DND-41 (cell line): Measurements from ENCODE around the gene N4BP2.

Experiments used
- ATAC-seq: fragments of 200-7000 bp; cut with Tn5 transposase; 3 replicates; pipeline ENCODE4 v1.9.1; 2021; ENCODE audit warnings: low read depth; ENCODE audit not compliant: insufficient read depth
- DNase-seq: peaks from one replicate; pipeline ENCODE4 v3.0.0-alpha.2; 2020
- H2AFZ ChIP-seq: 2 replicates; pipeline ENCODE4 v1.6.0; 2012; ENCODE audit warnings: low read depth, low read length
- H3K27ac ChIP-seq: 2 replicates; pipeline ENCODE4 v1.5.1; 2012; ENCODE audit warnings: low read length, inconsistent platforms
- H3K27me3 ChIP-seq: fragments of 200-600 bp; sonication (generic); 2 replicates; pipeline ENCODE4 v1.6.0; 2012; ENCODE audit warnings: low read length, mild to moderate bottlenecking, inconsistent platforms; ENCODE audit not compliant: insufficient read depth, poor library complexity
- H3K36me3 ChIP-seq: 2 replicates; pipeline ENCODE4 v1.5.1; 2012; ENCODE audit warnings: low read length, inconsistent platforms; ENCODE audit not compliant: insufficient read depth
- H3K4me1 ChIP-seq: 2 replicates; pipeline ENCODE4 v1.5.1; 2012; ENCODE audit warnings: mild to moderate bottlenecking, low read length; ENCODE audit not compliant: insufficient read depth
- H3K4me2 ChIP-seq: 2 replicates; pipeline ENCODE4 v1.6.0; 2012; ENCODE audit warnings: mild to moderate bottlenecking, moderate library complexity, low read length, inconsistent platforms; ENCODE audit not compliant: insufficient read depth
- H3K4me3 ChIP-seq, 2 experiments: fragments of 200-600 bp in 1 of 2; shearing (Covaris generic) in 1 of 2; 2 replicates each; pipeline ENCODE4 v1.5.1; 2012 to 2016; ENCODE audit warnings: inconsistent platforms in 2 of 2, low read length in 2 of 2, mild to moderate bottlenecking in 2 of 2, low read depth in 1 of 2, moderate library complexity in 1 of 2
- H3K79me2 ChIP-seq: 2 replicates; pipeline ENCODE4 v1.6.0; 2012; ENCODE audit warnings: low read length, inconsistent platforms; ENCODE audit not compliant: insufficient read depth
- H3K9ac ChIP-seq: 2 replicates; pipeline ENCODE4 v1.6.0; 2012; ENCODE audit warnings: low read depth, mild to moderate bottlenecking, inconsistent platforms, low read length, moderate library complexity
- H3K9me3 ChIP-seq: 2 replicates; pipeline ENCODE4 v1.5.1; 2012; ENCODE audit warnings: low read length, moderate library complexity, mild to moderate bottlenecking, inconsistent platforms; ENCODE audit not compliant: insufficient read depth, severe bottlenecking
- H4K20me1 ChIP-seq: 2 replicates; pipeline ENCODE4 v1.6.0; 2012; ENCODE audit warnings: low read length; ENCODE audit not compliant: insufficient read depth
- EZH2 ChIP-seq: IDR thresholded peaks from 3 replicates; pipeline ENCODE4 v1.6.1; 2012; ENCODE audit warnings: borderline replicate concordance, low read depth, mild to moderate bottlenecking, moderate library complexity, low read length, inconsistent platforms; ENCODE audit not compliant: severe bottlenecking
- TF ChIP-seq, protein P1 (sequence below): IDR thresholded peaks from 2 replicates; pipeline ENCODE4 v1.5.1; 2012; ENCODE audit warnings: borderline replicate concordance, low read length, moderate library complexity, mild to moderate bottlenecking; ENCODE audit not compliant: poor library complexity, severe bottlenecking; ENCODE audit errors: extremely low read depth

Gene N4BP2

DNA sequence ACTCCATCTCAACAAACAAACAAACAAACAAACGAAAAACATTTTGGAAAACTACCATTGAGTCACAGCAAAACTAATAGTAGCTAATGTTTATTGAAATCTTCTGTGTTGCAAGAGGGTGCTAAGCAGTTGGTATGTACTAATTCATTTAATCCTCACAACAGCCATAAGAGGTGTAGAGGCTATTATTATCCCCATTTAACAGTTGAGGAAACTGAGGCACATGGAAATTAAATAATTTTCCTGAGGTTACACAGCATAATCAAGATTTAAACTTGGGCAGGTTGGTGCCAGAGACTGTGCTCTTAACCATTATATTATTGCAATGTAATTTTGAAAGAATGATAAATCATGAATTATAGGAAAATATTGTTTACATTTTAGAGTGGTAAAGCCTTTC lies 122.7 kb downstream of the N4BP2 start:
- no peak for DNase-seq
- Histone ChIP-seq H3K27me3 (no peaks in the 10 kb centered on the region), H4K20me1 (no peaks in the 10 kb centered on the region), H3K9me3 (no peaks in the 10 kb centered on the region), H3K36me3 (no peaks in the 10 kb centered on the region), H2AFZ (no peak overlapping the region), H3K9ac (no peak overlapping the region), H3K4me1 (peaks cover 15% of the 10 kb centered on the region), H3K27ac (no peak overlapping the region), H3K4me3 (no peak overlapping the region), H3K4me2 (no peak overlapping the region), H3K79me2 (no peaks in the 10 kb centered on the region)
- TF ChIP-seq, protein P1, sequence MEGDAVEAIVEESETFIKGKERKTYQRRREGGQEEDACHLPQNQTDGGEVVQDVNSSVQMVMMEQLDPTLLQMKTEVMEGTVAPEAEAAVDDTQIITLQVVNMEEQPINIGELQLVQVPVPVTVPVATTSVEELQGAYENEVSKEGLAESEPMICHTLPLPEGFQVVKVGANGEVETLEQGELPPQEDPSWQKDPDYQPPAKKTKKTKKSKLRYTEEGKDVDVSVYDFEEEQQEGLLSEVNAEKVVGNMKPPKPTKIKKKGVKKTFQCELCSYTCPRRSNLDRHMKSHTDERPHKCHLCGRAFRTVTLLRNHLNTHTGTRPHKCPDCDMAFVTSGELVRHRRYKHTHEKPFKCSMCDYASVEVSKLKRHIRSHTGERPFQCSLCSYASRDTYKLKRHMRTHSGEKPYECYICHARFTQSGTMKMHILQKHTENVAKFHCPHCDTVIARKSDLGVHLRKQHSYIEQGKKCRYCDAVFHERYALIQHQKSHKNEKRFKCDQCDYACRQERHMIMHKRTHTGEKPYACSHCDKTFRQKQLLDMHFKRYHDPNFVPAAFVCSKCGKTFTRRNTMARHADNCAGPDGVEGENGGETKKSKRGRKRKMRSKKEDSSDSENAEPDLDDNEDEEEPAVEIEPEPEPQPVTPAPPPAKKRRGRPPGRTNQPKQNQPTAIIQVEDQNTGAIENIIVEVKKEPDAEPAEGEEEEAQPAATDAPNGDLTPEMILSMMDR, result no peak
- TF ChIP-seq EZH2, result no peak
- ATAC-seq, result no peak

DNA sequence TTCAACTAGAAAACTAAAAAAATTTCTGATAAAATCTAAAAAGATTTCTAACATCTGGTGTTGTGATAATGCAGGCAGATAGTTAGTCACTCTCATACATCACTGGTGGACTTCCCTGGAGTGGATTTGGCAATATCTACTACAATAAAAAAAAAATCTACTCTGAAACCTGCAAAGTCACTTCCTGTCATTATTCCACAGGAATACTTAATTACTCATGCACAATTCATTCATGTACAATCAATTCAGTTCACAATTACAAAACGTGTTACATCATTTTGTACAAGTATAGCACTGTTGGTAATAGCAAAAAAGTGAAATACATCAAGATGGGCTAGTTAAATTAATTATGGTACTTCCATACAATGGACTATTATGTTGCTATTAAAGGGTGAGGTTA lies 123.7 kb downstream of the N4BP2 start:
- H3K27me3 ChIP-seq, result no peaks in the 10 kb centered on the region
- H3K4me2 ChIP-seq, result no peak overlapping the region
- no peaks in the 10 kb centered on the region for H3K79me2 ChIP-seq
- no peaks in the 10 kb centered on the region for H3K9me3 ChIP-seq
- no peak for ATAC-seq
- H4K20me1 ChIP-seq, result no peaks in the 10 kb centered on the region
- no peak overlapping the region for H2AFZ ChIP-seq
- no peak overlapping the region for H3K9ac ChIP-seq
- peaks cover 23% of the 10 kb centered on the region for H3K4me1 ChIP-seq
- no peak overlapping the region for H3K27ac ChIP-seq
- H3K4me3 ChIP-seq, result no peak overlapping the region
- DNase-seq, result no peak
- H3K36me3 ChIP-seq, result no peaks in the 10 kb centered on the region
- no peak for TF ChIP-seq EZH2
- TF ChIP-seq, protein P1, result no peak

DNA sequence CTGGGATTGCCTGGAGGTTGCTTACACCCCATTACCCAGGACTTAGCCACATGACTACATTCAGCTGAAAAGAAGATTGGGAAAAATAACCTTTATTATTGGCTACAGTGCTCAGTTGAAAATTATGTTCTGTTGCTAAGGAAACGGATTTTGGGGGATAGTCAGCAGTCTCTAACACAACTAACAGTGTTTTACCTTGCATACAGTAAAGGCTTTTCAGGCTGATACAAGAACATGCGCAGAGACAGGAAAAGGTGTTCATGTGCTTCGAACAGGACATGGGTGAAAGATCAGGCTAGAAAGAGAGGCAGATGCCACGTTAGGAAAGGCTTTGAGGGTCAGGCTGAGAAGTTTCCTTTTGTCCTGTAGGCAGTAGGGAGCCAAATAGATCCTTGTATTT lies 125.4 kb downstream of the N4BP2 start:
- no peaks in the 10 kb centered on the region for H3K79me2 ChIP-seq
- no peak overlapping the region for H3K4me3 ChIP-seq
- no peaks in the 10 kb centered on the region for H3K27me3 ChIP-seq
- H3K36me3 ChIP-seq, result no peaks in the 10 kb centered on the region
- H3K9ac ChIP-seq, result no peak overlapping the region
- no peak overlapping the region for H2AFZ ChIP-seq
- no peak overlapping the region for H3K4me2 ChIP-seq
- H3K4me1 ChIP-seq, result peaks cover 37% of the 10 kb centered on the region
- H3K27ac ChIP-seq, result no peak overlapping the region
- H3K9me3 ChIP-seq, result no peaks in the 10 kb centered on the region
- H4K20me1 ChIP-seq, result no peaks in the 10 kb centered on the region
- ATAC-seq (no peak), DNase-seq (no peak)
- TF ChIP-seq, protein P1, result no peak
- no peak for TF ChIP-seq EZH2

DNA sequence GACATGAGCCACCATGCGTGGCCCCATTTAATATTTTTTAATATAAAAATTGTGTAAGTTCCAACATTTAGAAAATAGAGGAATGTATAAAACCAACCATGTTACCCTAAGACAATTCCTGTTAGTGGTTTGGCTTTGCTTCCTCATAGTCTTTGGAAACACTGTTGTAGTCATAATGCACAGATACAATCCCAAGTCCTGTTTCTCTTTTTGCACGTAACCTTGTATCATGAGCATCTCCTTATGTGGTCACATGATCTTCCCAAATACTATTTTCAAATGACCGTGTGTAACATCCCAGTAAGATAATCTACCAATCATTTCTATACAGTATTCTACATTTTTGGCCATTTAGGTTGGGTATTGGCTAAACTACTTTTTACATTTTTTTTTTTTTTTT lies 126.3 kb downstream of the N4BP2 start:
- no peak for TF ChIP-seq EZH2
- TF ChIP-seq, protein P1, result no peak
- Histone ChIP-seq H3K4me1 (peaks cover 37% of the 10 kb centered on the region), H3K36me3 (no peaks in the 10 kb centered on the region), H2AFZ (no peak overlapping the region), H4K20me1 (no peaks in the 10 kb centered on the region), H3K4me3 (no peak overlapping the region), H3K9ac (no peak overlapping the region), H3K9me3 (no peaks in the 10 kb centered on the region), H3K4me2 (no peak overlapping the region), H3K79me2 (peaks cover 6% of the 10 kb centered on the region), H3K27ac (no peak overlapping the region), H3K27me3 (no peaks in the 10 kb centered on the region)
- DNase-seq, result no peak
- ATAC-seq, result no peak
